T-helper 17 cell (primary cell): ENCODE data around the gene EIF2B2. TPM values are rescaled to one million over a fixed set of nuclear protein-coding genes. Genes with fewer than 3 reads are reported as not detected.

Experiments
- total RNA-seq, 4 donors: library from RNA in 2 of 4; stranded (reverse) in 2 of 4; gene quantifications; one replicate each; pipeline ENCODE4 v1.2.3 and lab custom pipeline; 2022 to 2026

The EIF2B2 gene
- total RNA-seq, 2 donors from 2014 or later = 22.9 to 25.9 TPM

Other genes with a start within 250 kb of the EIF2B2 start
- gene YLPM1, start 239.6 kb upstream of the EIF2B2 start, total RNA-seq = 10 to 100 TPM; 90.2 to 90.9 TPM
- gene PROX2, start 126.8 kb upstream of the EIF2B2 start, total RNA-seq = not detected
- 100 to 1,000 TPM; 127 to 134 TPM for gene DLST, start 121.0 kb upstream of the EIF2B2 start, total RNA-seq
- 1 to 10 TPM; 1.0 to 1.9 TPM for gene RPS6KL1, start 79.7 kb upstream of the EIF2B2 start, total RNA-seq
- not detected for gene PGF, start 47.3 kb upstream of the EIF2B2 start, total RNA-seq
- 10 to 100 TPM; 16.5 to 22.0 TPM for gene MLH3, start 48.5 kb downstream of the EIF2B2 start, total RNA-seq
- 10 to 100 TPM; 11.3 to 16.1 TPM for gene ACYP1, start 61.1 kb downstream of the EIF2B2 start, total RNA-seq
- gene ZC2HC1C, start 66.7 kb downstream of the EIF2B2 start, total RNA-seq = under 1 TPM; 0.20 to 0.76 TPM
- 10 to 100 TPM; 61.7 to 63.6 TPM for gene NEK9, start 124.1 kb downstream of the EIF2B2 start, total RNA-seq
- 100 to 1,000 TPM; 190 to 195 TPM for gene TMED10, start 173.7 kb downstream of the EIF2B2 start, total RNA-seq